ENCODE measurements around the gene ZFHX2.

- TF ChIP-seq, protein P1, sequence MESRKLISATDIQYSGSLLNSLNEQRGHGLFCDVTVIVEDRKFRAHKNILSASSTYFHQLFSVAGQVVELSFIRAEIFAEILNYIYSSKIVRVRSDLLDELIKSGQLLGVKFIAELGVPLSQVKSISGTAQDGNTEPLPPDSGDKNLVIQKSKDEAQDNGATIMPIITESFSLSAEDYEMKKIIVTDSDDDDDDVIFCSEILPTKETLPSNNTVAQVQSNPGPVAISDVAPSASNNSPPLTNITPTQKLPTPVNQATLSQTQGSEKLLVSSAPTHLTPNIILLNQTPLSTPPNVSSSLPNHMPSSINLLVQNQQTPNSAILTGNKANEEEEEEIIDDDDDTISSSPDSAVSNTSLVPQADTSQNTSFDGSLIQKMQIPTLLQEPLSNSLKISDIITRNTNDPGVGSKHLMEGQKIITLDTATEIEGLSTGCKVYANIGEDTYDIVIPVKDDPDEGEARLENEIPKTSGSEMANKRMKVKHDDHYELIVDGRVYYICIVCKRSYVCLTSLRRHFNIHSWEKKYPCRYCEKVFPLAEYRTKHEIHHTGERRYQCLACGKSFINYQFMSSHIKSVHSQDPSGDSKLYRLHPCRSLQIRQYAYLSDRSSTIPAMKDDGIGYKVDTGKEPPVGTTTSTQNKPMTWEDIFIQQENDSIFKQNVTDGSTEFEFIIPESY (IDR thresholded peaks at IDR 0.05; ENCODE audit: borderline replicate concordance, low read depth), result no peak
- TF ChIP-seq, protein P2, sequence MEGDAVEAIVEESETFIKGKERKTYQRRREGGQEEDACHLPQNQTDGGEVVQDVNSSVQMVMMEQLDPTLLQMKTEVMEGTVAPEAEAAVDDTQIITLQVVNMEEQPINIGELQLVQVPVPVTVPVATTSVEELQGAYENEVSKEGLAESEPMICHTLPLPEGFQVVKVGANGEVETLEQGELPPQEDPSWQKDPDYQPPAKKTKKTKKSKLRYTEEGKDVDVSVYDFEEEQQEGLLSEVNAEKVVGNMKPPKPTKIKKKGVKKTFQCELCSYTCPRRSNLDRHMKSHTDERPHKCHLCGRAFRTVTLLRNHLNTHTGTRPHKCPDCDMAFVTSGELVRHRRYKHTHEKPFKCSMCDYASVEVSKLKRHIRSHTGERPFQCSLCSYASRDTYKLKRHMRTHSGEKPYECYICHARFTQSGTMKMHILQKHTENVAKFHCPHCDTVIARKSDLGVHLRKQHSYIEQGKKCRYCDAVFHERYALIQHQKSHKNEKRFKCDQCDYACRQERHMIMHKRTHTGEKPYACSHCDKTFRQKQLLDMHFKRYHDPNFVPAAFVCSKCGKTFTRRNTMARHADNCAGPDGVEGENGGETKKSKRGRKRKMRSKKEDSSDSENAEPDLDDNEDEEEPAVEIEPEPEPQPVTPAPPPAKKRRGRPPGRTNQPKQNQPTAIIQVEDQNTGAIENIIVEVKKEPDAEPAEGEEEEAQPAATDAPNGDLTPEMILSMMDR (IDR thresholded peaks at IDR 0.05), result peak; percentile 84
- TF ChIP-seq RXRA (IDR thresholded peaks at IDR 0.05; ENCODE audit: borderline replicate concordance, low read depth), result no peak
- TF ChIP-seq FOSL2 (IDR thresholded peaks at IDR 0.05; ENCODE audit: borderline replicate concordance, low read depth), result no peak
- TF ChIP-seq, protein P3, sequence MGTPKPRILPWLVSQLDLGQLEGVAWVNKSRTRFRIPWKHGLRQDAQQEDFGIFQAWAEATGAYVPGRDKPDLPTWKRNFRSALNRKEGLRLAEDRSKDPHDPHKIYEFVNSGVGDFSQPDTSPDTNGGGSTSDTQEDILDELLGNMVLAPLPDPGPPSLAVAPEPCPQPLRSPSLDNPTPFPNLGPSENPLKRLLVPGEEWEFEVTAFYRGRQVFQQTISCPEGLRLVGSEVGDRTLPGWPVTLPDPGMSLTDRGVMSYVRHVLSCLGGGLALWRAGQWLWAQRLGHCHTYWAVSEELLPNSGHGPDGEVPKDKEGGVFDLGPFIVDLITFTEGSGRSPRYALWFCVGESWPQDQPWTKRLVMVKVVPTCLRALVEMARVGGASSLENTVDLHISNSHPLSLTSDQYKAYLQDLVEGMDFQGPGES (IDR thresholded peaks at IDR 0.05; ENCODE audit: low read depth, low read length), result no peak
- no peak for TF ChIP-seq GABPA (IDR thresholded peaks at IDR 0.05; ENCODE audit: low read depth)
Measured at GRCh38 chr14:23588884-23589598, 37.5 kb upstream of the ZFHX2 start.

All from SK-N-SH (cell line).